Ectodermal cell (in vitro differentiated cells): Measurements from ENCODE around the gene TXNDC17.

Experiments used
- H3K27ac ChIP-seq: 2 replicates; pipeline ENCODE4 v1.7.0; 2013; ENCODE audit warnings: mild to moderate bottlenecking, low read depth, low read length; ENCODE audit not compliant: insufficient read depth, poor library complexity, severe bottlenecking
- H3K27me3 ChIP-seq: 2 replicates; pipeline ENCODE4 v1.7.0; 2013; ENCODE audit warnings: mild to moderate bottlenecking, low read length; ENCODE audit not compliant: insufficient read depth, control insufficient read depth, poor library complexity, severe bottlenecking
- H3K36me3 ChIP-seq: one replicate; pipeline ENCODE4 v1.7.0; 2013; ENCODE audit warnings: low read length; ENCODE audit not compliant: control insufficient read depth, insufficient read depth
- H3K4me1 ChIP-seq: one replicate; pipeline ENCODE4 v1.7.0; 2013; ENCODE audit warnings: low read length; ENCODE audit not compliant: control insufficient read depth, insufficient read depth
- H3K4me3 ChIP-seq: 2 replicates; pipeline ENCODE4 v1.7.0; 2013; ENCODE audit warnings: low read depth, low read length, control low read depth; ENCODE audit not compliant: insufficient read depth
- H3K9me3 ChIP-seq: 2 replicates; pipeline ENCODE4 v1.7.0; 2013; ENCODE audit warnings: mild to moderate bottlenecking, low read length, moderate library complexity; ENCODE audit not compliant: control insufficient read depth
- WGBS, 2 experiments: methylation state at CpG; one replicate each; pipeline ENCODE4 v1.1.7; 2013; ENCODE audit warnings: missing lambda C conversion rate in 2 of 2; 5-methylcytosine and 5-hydroxymethylcytosine counted together

TXNDC17 gene

GRCh38 chr17:6670999-6671398 lies 30.1 kb downstream of the TXNDC17 start:
- Histone ChIP-seq H3K4me3 (no peak overlapping the region), H3K27ac (no peak overlapping the region), H3K4me1 (no peaks in the 10 kb centered on the region), H3K9me3 (no peaks in the 10 kb centered on the region), H3K36me3 (no peaks in the 10 kb centered on the region), H3K27me3 (no peaks in the 10 kb centered on the region)
- WGBS, 2 experiments, result 90 to 92% methylated on average over 6 of the region's 6 CpGs

GRCh38 chr17:6671431-6671830 lies 30.6 kb downstream of the TXNDC17 start:
- Histone ChIP-seq H3K27me3 (no peaks in the 10 kb centered on the region), H3K4me1 (no peaks in the 10 kb centered on the region)
- 91 to 94% methylated on average over 7 of the region's 7 CpGs for WGBS, 2 experiments

GRCh38 chr17:6674586-6674985 lies 33.7 kb downstream of the TXNDC17 start:
- Histone ChIP-seq H3K9me3 (no peaks in the 10 kb centered on the region), H3K27ac (no peak overlapping the region), H3K4me1 (no peaks in the 10 kb centered on the region), H3K36me3 (no peaks in the 10 kb centered on the region), H3K27me3 (no peaks in the 10 kb centered on the region), H3K4me3 (no peak overlapping the region)
- WGBS, 2 experiments, result 94 to 95% methylated on average over 13 of the region's 13 CpGs

More at GRCh38 chr17:6671431-6671830, 30.6 kb downstream of the TXNDC17 start:
- H3K36me3 ChIP-seq, result no peaks in the 10 kb centered on the region
- no peak overlapping the region for H3K27ac ChIP-seq
- no peaks in the 10 kb centered on the region for H3K9me3 ChIP-seq
- no peak overlapping the region for H3K4me3 ChIP-seq

DNA sequence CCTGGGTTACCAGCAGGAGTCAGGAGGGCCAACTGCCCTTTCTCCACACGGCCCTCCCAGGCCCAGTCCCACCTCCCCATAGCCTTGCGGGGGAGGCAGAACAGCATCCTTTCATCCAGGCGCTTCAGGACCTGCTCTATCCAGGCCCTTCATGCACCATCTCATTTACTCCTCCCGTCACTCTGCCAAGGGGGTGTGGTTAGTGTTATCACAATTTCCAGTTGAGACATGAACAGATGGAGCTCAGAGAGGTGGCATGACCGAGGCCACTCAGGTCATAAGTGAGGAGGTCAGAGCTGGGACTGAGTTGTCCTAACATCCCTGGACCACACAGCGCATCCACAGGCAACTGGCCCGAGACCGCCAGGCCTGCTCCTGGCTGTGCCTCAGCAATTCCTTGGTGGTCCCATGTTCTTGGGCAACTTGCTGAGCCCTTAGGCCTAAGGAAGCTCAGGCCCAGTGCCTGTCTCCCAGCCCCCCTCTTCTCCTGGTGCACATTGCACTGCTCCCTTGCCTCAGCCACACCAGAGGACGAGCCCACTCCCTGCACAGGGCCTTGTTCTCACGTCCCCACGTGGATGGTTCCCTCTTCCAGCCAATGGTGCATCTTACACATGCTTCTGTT lies 34.5 kb downstream of the TXNDC17 start:
- Histone ChIP-seq H3K27me3 (no peaks in the 10 kb centered on the region), H3K4me1 (no peaks in the 10 kb centered on the region), H3K36me3 (no peaks in the 10 kb centered on the region), H3K27ac (no peak overlapping the region), H3K4me3 (no peak overlapping the region), H3K9me3 (no peaks in the 10 kb centered on the region)
- whole genome bisulfite sequencing, 2 experiments, result 83% methylated on average over 11 of the region's 11 CpGs

DNA sequence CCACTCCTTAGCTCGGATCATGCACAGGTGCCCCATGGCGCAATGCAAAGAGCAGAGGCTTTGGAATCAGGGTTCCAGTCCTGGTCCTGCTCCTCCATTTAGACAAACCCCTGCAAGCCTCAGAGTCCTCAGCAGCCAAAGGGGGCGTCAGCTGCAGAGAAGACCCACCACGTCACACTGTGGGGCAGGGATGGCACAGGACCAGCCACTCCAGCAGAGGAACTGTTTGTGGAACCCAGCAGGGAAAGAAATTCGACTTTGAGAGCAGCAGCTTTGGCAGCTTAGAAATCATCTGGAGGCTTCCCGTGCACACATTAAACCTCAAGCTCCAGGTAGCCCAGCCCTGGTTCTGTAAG lies 35.9 kb downstream of the TXNDC17 start:
- no peaks in the 10 kb centered on the region for H3K4me1 ChIP-seq
- no peaks in the 10 kb centered on the region for H3K27me3 ChIP-seq
- H3K36me3 ChIP-seq, result no peaks in the 10 kb centered on the region
- H3K9me3 ChIP-seq, result no peaks in the 10 kb centered on the region
- H3K27ac ChIP-seq, result no peak overlapping the region
- no peak overlapping the region for H3K4me3 ChIP-seq
- 81 to 84% methylated on average over 6 of the region's 6 CpGs for WGBS, 2 experiments

GRCh38 chr17:6677158-6677831 lies 36.4 kb downstream of the TXNDC17 start:
- H3K27me3 ChIP-seq, result no peaks in the 10 kb centered on the region
- no peaks in the 10 kb centered on the region for H3K9me3 ChIP-seq
- no peak overlapping the region for H3K4me3 ChIP-seq
- no peaks in the 10 kb centered on the region for H3K4me1 ChIP-seq
- 89 to 90% methylated on average over 16 of the region's 16 CpGs for WGBS, 2 experiments
- H3K36me3 ChIP-seq, result no peaks in the 10 kb centered on the region
- H3K27ac ChIP-seq, result no peak overlapping the region

DNA sequence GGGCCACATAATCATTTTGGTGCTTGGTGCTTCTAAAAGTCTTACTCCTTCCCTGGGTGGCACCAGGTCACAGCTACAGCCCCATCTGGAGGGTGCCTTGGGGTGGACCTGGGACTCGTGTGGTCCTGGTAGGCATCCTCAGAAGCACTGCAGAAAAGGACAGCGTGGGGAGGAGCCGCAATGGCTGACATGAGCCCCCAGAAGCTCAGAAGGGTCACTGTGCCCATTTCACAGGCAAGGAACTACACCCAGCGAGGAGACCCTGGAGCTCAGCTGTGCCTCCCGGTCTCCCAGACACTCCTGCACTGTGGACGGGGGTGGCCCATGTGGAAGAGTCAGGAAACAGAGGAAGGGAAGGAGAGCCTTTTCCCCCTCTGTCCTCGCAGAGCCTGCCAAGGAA lies 37.1 kb downstream of the TXNDC17 start:
- Histone ChIP-seq H3K27me3 (no peaks in the 10 kb centered on the region), H3K27ac (no peak overlapping the region), H3K4me1 (no peaks in the 10 kb centered on the region), H3K36me3 (no peaks in the 10 kb centered on the region), H3K4me3 (no peak overlapping the region), H3K9me3 (no peaks in the 10 kb centered on the region)
- 95 to 96% methylated on average over 6 of the region's 7 CpGs for WGBS, 2 experiments

DNA sequence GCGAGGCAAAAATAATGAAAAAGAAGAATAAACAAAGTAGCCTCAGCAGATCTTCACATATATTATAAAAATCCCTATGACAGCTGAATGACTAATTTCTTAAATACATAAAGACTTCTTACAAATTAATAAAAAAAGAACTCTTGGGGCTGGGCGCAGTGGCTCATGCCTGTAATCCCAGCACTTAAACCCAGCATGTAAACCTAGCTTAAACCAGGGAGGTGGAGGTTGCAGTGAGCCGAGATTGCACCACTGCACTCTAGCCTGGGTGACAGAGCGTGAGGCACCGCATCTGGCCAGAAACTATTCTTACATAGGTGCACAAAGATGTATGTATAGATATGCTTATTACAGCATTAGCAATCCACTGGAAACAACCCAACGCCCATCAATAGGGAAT lies 38.4 kb downstream of the TXNDC17 start:
- Histone ChIP-seq H3K27ac (no peak overlapping the region), H3K9me3 (no peaks in the 10 kb centered on the region), H3K4me3 (no peak overlapping the region), H3K27me3 (no peaks in the 10 kb centered on the region), H3K4me1 (peaks cover under 1% of the 10 kb centered on the region), H3K36me3 (no peaks in the 10 kb centered on the region)
- WGBS, 2 experiments, result 83 to 96% methylated on average over 3 to 5 of the region's 6 CpGs

DNA sequence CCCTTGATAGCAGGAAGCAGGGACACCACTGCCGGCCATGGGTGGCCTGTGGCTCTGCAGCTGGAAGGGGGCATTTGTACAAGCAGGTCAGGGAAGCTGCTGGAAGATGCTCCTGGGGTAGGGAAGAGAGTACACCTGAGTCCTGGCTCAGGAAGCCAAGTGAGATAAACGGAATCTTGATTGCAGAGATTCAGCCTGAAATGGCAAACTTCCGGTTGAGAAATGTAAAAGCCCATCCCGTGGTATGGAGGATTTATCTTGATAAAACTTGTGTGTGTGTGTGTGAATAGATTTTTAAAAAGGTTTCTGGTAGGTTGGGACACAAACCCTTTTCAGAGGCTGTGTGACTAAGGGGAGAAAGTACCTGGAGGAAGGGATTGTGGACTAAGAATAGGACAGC lies 40.3 kb downstream of the TXNDC17 start:
- Histone ChIP-seq H3K9me3 (no peaks in the 10 kb centered on the region), H3K27me3 (no peaks in the 10 kb centered on the region), H3K27ac (no peak overlapping the region), H3K4me3 (no peak overlapping the region), H3K36me3 (no peaks in the 10 kb centered on the region), H3K4me1 (peaks cover 6% of the 10 kb centered on the region)
- 85 to 91% methylated on average over 4 of the region's 4 CpGs for WGBS, 2 experiments

GRCh38 chr17:6681671-6682070 lies 40.8 kb downstream of the TXNDC17 start:
- H3K27ac ChIP-seq, result no peak overlapping the region
- 89 to 92% methylated on average over 5 of the region's 5 CpGs for WGBS, 2 experiments
- H3K36me3 ChIP-seq, result no peaks in the 10 kb centered on the region
- H3K4me1 ChIP-seq, result peaks cover 6% of the 10 kb centered on the region
- H3K27me3 ChIP-seq, result no peaks in the 10 kb centered on the region
- no peaks in the 10 kb centered on the region for H3K9me3 ChIP-seq
- no peak overlapping the region for H3K4me3 ChIP-seq
